DOHH2 (cell line): ENCODE results near the gene COPE.

Experiments used
- EZH2phosphoT487 ChIP-seq: fragments of 200-600 bp; sonication (generic); IDR thresholded peaks from 2 replicates; pipeline ENCODE4 v1.6.1; 2017; ENCODE audit warnings: borderline replicate concordance, mild to moderate bottlenecking, antibody characterized with exemption, low read length, moderate library complexity, mixed read lengths
- TF ChIP-seq, protein P1 (sequence below): fragments of 200-600 bp; sonication (generic); IDR thresholded peaks from one replicate; pipeline ENCODE4 v1.5.1; 2014; ENCODE audit warnings: antibody characterized with exemption, mild to moderate bottlenecking, low read depth, low read length; ENCODE audit not compliant: poor library complexity, severe bottlenecking

DNA sequence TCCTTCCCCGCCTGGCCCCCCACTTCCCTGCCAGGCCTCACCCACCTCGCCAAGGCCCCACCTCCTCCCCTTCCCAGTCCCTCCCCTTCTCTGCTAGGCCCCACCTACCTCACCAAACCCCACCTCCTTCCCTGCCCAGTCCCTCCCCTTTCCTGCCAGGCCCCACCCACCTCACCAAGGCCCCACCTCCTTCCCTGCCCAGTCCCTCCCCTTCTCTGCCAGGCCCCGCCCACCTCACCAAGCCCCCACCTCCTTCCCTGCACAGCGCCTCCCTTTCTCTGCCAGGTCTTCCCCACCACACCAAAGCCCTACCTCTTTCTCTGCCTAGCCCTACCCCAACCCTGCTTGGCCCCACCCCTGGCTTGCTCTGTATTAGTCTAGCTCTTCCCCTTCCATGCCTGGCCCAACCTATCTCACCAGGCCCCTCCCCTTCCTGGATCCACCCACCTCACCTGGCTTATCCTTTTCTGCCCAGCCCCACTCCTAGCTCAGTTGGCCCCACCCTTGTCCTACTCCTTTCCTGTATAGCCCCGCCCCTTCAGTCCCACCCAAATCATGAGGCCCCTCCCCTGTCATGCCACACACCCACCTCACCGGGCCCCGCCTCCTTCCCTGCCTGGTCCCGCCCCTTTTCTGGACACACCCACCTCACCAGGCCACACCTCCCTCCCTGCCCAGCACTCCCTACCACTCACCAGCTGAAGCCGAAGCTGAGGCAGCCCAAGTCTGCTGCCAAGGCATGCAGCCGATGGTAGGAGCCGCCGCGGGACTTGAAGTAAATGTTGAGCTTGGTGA is 39.4 kb downstream of the COPE start:
- TF ChIP-seq, protein P1, sequence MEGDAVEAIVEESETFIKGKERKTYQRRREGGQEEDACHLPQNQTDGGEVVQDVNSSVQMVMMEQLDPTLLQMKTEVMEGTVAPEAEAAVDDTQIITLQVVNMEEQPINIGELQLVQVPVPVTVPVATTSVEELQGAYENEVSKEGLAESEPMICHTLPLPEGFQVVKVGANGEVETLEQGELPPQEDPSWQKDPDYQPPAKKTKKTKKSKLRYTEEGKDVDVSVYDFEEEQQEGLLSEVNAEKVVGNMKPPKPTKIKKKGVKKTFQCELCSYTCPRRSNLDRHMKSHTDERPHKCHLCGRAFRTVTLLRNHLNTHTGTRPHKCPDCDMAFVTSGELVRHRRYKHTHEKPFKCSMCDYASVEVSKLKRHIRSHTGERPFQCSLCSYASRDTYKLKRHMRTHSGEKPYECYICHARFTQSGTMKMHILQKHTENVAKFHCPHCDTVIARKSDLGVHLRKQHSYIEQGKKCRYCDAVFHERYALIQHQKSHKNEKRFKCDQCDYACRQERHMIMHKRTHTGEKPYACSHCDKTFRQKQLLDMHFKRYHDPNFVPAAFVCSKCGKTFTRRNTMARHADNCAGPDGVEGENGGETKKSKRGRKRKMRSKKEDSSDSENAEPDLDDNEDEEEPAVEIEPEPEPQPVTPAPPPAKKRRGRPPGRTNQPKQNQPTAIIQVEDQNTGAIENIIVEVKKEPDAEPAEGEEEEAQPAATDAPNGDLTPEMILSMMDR: no peak
- no peak for TF ChIP-seq EZH2phosphoT487
